Right lobe of liver (tissue), 6 donors: ENCODE measurements around the gene ABL1. TPM values are rescaled to one million over a fixed set of nuclear protein-coding genes. Genes with fewer than 3 reads are reported as not detected.

ENCODE experiments used
- ATAC-seq, 4 donors: fragments of 200-7000 bp; cut with Tn5 transposase; one replicate each; pipeline ENCODE4 v1.9.1; 2020; ENCODE audit warnings: mild to moderate bottlenecking in 4 of 4, moderate library complexity in 4 of 4
- DNase-seq, 3 donors: peaks; one replicate each; pipeline ENCODE4 v3.0.0-alpha.2; 2020
- H3K27ac ChIP-seq, 3 donors: fragments of 200-600 bp; one replicate each; pipeline ENCODE4 v1.8.0; 2022
- H3K27me3 ChIP-seq, 2 donors: fragments of 200-600 bp; one replicate each; pipeline ENCODE4 v1.8.0; 2022
- H3K36me3 ChIP-seq, 4 donors: fragments of 200-600 bp; sonication (generic) in 1 of 4; one replicate each; pipeline versions ENCODE4 v1.5.1 to v1.8.0; 2017 to 2022; ENCODE audit warnings: control low read depth in 1 of 4
- H3K4me1 ChIP-seq, 4 donors: fragments of 200-600 bp; sonication (generic) in 1 of 4; one replicate each; pipeline versions ENCODE4 v1.5.1 to v1.8.0; 2017 to 2022; ENCODE audit warnings: control low read depth in 1 of 4
- H3K4me3 ChIP-seq, 3 donors: fragments of 200-600 bp; one replicate each; pipeline ENCODE4 v1.8.0; 2022
- H3K9me3 ChIP-seq, 4 donors: fragments of 200-600 bp; sonication (generic) in 1 of 4; one replicate each; pipeline versions ENCODE4 v1.5.1 to v1.8.0; 2017 to 2022; ENCODE audit warnings: control low read depth in 1 of 4
- POLR2A ChIP-seq: fragments of 450-650 bp; IDR thresholded peaks from one replicate; pipeline ENCODE4 v1.6.1; 2017; ENCODE audit warnings: antibody characterized with exemption, mild to moderate bottlenecking
- WGBS: methylation state at CpG from one replicate; pipeline ENCODE4 v1.1.6; 2018; ENCODE audit warnings: low coverage, low lambda C conversion rate; ENCODE audit not compliant: insufficient coverage; ENCODE audit errors: missing lambda C conversion rate; 5-methylcytosine and 5-hydroxymethylcytosine counted together
- intact Hi-C, 2 donors: fragments of 100-400 bp; cut with DNase I; formaldehyde crosslinking; loops; one replicate each; pipeline versions ENCODE4 v1.11.2 to v1.14.1; 2022
- total RNA-seq, 6 experiments: library from RNA; depleted of rRNA in 2 of 6; stranded (reverse); fragments of >200 nt in 2 of 6; fragmentation: NEBNext Ultra II Directional in 3 of 6; extraction: Animal tissue kit (Norgen Biotek cat#: 25700) in 3 of 6; gene quantifications; one replicate each; pipeline versions ENCODE4 v1.1.0 to v1.2.4, GENCODE V29; 2016 to 2023
- TF ChIP-seq, protein P1 (sequence below), 4 donors: fragments of 200-600 bp in 3 of 4; fragments of 450-650 bp in 1 of 4; IDR thresholded peaks; one replicate each; pipeline versions ENCODE4 v1.5.1 to v1.8.0; 2016 to 2022; ENCODE audit warnings: antibody characterized with exemption in 4 of 4, mild to moderate bottlenecking in 2 of 4
- donor health status: DM: no; HTN: yes; CAD: no.
- donor health status: DM: no; HTN: no; CAD: no.
- donor health status: DM: no; HTN: no; CAD: no.
- donor health status: DM: no; HTN: yes; CAD: no.
- donor health status: DM: no; HTN: yes; CAD: no.

ABL1 gene
- total RNA-seq, 6 experiments from 2014 or later = 17.0 to 25.8 (median 18.8) TPM

DNA sequence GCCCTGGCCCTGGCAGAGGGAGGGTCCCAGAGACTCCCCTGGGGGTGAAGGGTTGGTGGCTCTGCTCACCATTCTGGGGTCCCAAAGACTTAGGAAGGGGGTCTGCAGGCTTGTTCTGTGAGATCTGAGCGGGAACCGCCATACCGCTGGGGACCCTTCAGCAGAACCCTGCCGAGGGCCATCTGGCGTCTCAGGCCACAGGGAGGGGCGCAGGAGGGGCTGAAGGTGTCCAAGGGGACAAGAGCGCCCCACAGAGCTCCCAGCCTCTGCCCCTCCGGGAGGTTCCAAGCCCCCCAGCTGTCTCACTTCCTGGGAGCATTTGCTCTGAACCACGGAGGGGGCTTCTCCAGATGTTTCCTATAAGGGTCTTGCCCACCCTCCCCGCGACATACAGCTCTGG, 99.2 kb downstream of the ABL1 start:
- DNase-seq = no peak
- no CpG with 5 or more reads among the region's 11 CpGs for WGBS
- Histone ChIP-seq H3K27ac (no peak overlapping the region), H3K4me3 (no peak overlapping the region), H3K4me1 (peaks cover 0 to 4% (median 0%) of the 10 kb centered on the region in 4 donors), H3K9me3 (no peaks in the 10 kb centered on the region), H3K27me3 (peaks cover 0 to 15% of the 10 kb centered on the region in 2 donors), H3K36me3 (no peaks in the 10 kb centered on the region)
- ATAC-seq = no peak
- TF ChIP-seq POLR2A = no peak
- TF ChIP-seq, protein P1, sequence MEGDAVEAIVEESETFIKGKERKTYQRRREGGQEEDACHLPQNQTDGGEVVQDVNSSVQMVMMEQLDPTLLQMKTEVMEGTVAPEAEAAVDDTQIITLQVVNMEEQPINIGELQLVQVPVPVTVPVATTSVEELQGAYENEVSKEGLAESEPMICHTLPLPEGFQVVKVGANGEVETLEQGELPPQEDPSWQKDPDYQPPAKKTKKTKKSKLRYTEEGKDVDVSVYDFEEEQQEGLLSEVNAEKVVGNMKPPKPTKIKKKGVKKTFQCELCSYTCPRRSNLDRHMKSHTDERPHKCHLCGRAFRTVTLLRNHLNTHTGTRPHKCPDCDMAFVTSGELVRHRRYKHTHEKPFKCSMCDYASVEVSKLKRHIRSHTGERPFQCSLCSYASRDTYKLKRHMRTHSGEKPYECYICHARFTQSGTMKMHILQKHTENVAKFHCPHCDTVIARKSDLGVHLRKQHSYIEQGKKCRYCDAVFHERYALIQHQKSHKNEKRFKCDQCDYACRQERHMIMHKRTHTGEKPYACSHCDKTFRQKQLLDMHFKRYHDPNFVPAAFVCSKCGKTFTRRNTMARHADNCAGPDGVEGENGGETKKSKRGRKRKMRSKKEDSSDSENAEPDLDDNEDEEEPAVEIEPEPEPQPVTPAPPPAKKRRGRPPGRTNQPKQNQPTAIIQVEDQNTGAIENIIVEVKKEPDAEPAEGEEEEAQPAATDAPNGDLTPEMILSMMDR (IDR thresholded peaks at IDR 0.05) = no peak
- intact Hi-C loops = no loop called here

DNA sequence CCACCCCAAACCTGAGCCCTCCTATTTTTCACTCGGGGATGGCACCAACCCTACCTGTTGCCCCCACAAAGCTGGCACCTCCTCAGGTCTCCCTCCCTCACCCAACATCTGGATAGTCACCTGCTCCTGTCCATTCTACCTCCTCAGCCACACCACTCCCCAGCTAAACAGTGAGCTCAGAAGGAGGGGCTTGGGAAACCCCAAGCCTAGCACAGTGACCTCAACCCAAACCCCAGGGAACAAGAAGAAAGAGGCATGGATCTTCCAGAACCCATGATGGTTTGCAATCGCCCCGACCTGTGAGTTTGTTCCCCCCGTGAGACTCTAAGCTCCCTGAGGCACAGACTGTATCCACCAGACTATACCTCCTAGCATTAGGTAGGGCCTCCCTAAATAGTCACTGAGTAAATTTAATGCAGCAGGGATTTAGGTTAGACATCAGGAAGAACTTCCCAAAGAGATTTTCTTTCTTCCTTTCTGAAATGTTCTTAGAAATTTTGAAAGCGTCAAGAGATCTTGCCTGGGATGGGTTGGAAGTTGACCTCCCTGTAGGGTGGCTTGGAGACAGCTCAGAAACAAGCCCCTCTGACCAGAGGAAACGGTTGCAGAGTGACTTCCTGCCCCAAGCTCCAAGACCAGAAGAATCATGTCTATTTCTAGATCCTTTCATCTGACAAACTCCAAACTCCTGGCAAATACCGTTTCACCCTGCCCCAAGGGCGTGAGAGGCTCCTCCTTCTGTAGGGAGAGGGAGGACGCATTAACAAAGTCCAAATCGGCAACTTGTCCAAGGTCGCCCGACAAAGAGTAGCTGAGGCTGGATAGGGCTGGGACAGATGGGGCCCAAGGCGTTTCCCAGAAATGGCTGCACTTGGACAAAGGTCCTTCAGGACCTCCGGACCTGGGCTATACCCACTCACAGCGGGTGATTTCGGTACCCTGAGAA, 99.9 kb downstream of the ABL1 start:
- no peak for ATAC-seq
- TF ChIP-seq, protein P1 (IDR thresholded peaks at IDR 0.05) = no peak
- TF ChIP-seq POLR2A = no peak
- Histone ChIP-seq H3K4me3 (no peak overlapping the region), H3K27me3 (peaks cover 0 to 20% of the 10 kb centered on the region in 2 donors), H3K36me3 (no peaks in the 10 kb centered on the region), H3K4me1 (peaks cover 0 to 10% (median 0%) of the 10 kb centered on the region in 4 donors), H3K27ac (no peak overlapping the region), H3K9me3 (no peaks in the 10 kb centered on the region)
- 33% methylated on average over 11 of the region's 16 CpGs for WGBS
- intact Hi-C loops = no loop called here
- DNase-seq = no peak

DNA sequence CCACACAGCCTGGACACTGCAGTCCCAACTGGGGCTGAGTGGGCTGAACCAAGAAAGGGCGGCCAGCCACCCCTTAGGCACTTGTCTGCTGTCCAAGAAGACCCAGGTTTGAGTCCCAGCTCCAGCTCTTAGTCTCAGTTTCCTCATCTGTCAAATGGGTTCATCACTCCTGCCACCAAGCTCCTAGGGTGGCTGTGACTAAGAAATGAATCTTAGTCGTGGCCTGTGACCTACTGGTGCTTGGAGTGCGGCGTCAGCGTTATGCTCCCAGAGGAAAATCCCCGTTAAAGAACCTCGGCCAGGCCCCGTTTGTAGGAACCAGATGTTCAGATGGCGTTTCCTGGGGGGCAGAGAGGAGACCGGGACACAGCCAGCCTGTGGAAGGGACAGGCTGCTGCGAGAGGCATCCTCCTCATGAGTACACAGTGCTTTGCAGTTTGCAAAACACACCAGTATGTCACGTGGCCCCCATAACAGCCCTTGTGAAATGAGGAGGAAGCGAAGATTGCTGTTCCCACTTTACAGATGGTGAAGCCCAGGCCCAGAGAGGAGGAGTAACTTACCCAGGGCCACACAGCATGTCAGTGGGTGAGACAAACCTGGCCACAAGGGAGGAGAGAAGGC, 100.7 kb downstream of the ABL1 start:
- H3K27ac ChIP-seq = no peak overlapping the region
- DNase-seq (no peak), ATAC-seq (no peak)
- TF ChIP-seq POLR2A = no peak
- TF ChIP-seq, protein P1 (IDR thresholded peaks at IDR 0.05) = no peak
- peaks cover 0 to 28% of the 10 kb centered on the region in 2 donors for H3K27me3 ChIP-seq
- intact Hi-C loops = no loop called here
- H3K9me3 ChIP-seq = no peaks in the 10 kb centered on the region
- no peaks in the 10 kb centered on the region for H3K36me3 ChIP-seq
- peaks cover 0 to 10% (median 0%) of the 10 kb centered on the region in 4 donors for H3K4me1 ChIP-seq
- 67% methylated on average over 3 of the region's 13 CpGs for WGBS
- no peak overlapping the region for H3K4me3 ChIP-seq

DNA sequence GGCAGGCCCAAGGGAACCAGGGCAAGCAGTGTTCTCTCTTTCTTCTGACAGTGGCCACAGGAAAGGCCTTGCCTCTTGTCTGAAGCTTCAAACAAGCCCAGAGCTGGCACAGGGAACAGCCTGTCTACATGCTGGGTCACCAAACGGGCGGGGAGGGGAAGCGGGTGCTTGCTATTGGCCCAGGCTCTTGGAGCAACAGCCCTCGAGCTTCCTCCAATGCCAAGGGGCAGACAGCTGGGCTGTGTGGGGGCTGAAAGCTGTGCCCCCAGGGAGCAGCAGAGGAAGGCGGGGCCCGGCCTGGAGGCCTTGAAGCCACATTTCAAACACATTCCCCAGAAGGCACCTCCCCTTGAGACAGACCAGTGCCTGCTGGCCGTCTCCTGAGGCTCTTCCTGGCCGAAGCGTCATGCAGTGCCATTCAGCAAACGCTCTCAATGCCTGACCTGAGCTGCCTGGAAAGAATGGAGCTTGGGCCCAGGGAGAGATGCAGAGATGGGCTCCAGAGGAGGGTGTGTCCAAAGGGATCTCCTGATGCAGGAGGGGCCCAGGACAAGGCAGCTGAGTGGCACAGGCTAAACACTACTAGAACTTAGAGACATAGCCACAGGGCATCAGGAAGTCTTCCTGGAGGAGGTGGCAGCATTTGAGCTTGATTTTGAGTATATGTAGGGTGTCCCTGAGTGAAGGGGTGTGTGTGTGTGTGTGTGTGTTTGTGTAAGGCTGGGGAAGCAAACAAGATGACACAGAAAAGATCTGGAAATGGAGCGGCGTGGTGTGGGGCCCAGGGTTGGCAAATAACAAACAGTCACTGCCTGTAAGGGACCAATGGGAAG, 101.4 kb downstream of the ABL1 start:
- peaks cover 0 to 30% of the 10 kb centered on the region in 2 donors for H3K27me3 ChIP-seq

More for the DNA sequence above, 101.4 kb downstream of the ABL1 start:
- no peak for TF ChIP-seq POLR2A
- TF ChIP-seq, protein P1 (IDR thresholded peaks at IDR 0.05) = no peak
- no peak for ATAC-seq
- 64% methylated on average over 2 of the region's 12 CpGs for WGBS
- Histone ChIP-seq H3K27ac (no peak overlapping the region), H3K4me3 (no peak overlapping the region), H3K36me3 (no peaks in the 10 kb centered on the region), H3K4me1 (peaks cover 0 to 10% (median 0%) of the 10 kb centered on the region in 4 donors), H3K9me3 (no peaks in the 10 kb centered on the region)
- no peak for DNase-seq
- intact Hi-C loops = no loop called here
